ENCODE data around the gene GUCA1A. TPM values are rescaled to one million over a fixed set of nuclear protein-coding genes. Genes with fewer than 3 reads are reported as not detected.
"Not testable (repeated sequence)": the region's sequence is repeated elsewhere in the genome, so short reads cannot be mapped to it uniquely, and the experiment has no call there.

The GUCA1A gene
- total and polyA plus RNA-seq, 4 donors = 0.02 to 0.04 TPM; not detected in 2

- Histone ChIP-seq H3K4me1 (ENCODE audit: control insufficient read depth in 5 of 5, insufficient read depth in 5 of 5, low read length in 5 of 5) (peaks cover 0 to 7% (median 4%) of the 10 kb centered on the region in 5 donors), H3K9ac (ENCODE audit: insufficient read depth in 1 of 2, low read length in 2 of 2) (no peak overlapping the region), H3K9me3 (ENCODE audit: control insufficient read depth in 4 of 4, insufficient read depth in 3 of 4, low read length in 3 of 4) (no peaks in the 10 kb centered on the region), H3K4me3 (no peak overlapping the region), H3K36me3 (ENCODE audit: control insufficient read depth in 4 of 4, insufficient read depth in 4 of 4, low read length in 4 of 4) (no peaks in the 10 kb centered on the region), H3K27ac (ENCODE audit: low read depth in 1 of 2, low read length in 1 of 2) (no peak overlapping the region), H3K27me3 (ENCODE audit: control insufficient read depth in 3 of 3, insufficient read depth in 3 of 3, low read length in 2 of 3) (peaks cover 0 to 4% (median 2%) of the 10 kb centered on the region in 3 donors)
- no peak for TF ChIP-seq CTCF (IDR thresholded peaks at IDR 0.05; ENCODE audit: control extremely low read depth, extremely low read depth)
- no peak for ATAC-seq (ENCODE audit: insufficient read depth, low FRiP score)
- WGBS, 2 donors = 85 to 89% methylated on average over 10 of the region's 10 CpGs
- DNase-seq = no peak
Observed at GRCh38 chr6:42147138-42147562, 26.0 kb upstream of the GUCA1A start.

GRCh38 chr6:42148058-42148457, 25.1 kb upstream of the GUCA1A start:
- TF ChIP-seq CTCF (IDR thresholded peaks at IDR 0.05; ENCODE audit: control extremely low read depth, extremely low read depth) = no peak
- no peak overlapping the region for H3K4me3 ChIP-seq
- H3K36me3 ChIP-seq (ENCODE audit: control insufficient read depth in 4 of 4, insufficient read depth in 4 of 4, low read length in 4 of 4) = no peaks in the 10 kb centered on the region
- ATAC-seq (ENCODE audit: insufficient read depth, low FRiP score) (no peak), DNase-seq (no peak)
- H3K27me3 ChIP-seq (ENCODE audit: control insufficient read depth in 3 of 3, insufficient read depth in 3 of 3, low read length in 2 of 3) = peaks cover 0 to 2% (median 0%) of the 10 kb centered on the region in 3 donors
- no peaks in the 10 kb centered on the region for H3K4me1 ChIP-seq (ENCODE audit: control insufficient read depth in 5 of 5, insufficient read depth in 5 of 5, low read length in 5 of 5)
- H3K9ac ChIP-seq (ENCODE audit: insufficient read depth in 1 of 2, low read length in 2 of 2) = no peak overlapping the region
- H3K9me3 ChIP-seq (ENCODE audit: control insufficient read depth in 4 of 4, insufficient read depth in 3 of 4, low read length in 3 of 4) = no peaks in the 10 kb centered on the region
- WGBS, 2 donors = 59 to 68% methylated on average over 3 of the region's 3 CpGs
- H3K27ac ChIP-seq (ENCODE audit: low read depth in 1 of 2, low read length in 1 of 2) = no peak overlapping the region

GRCh38 chr6:42150254-42150653, 22.9 kb upstream of the GUCA1A start:
- Histone ChIP-seq H3K27me3 (ENCODE audit: control insufficient read depth in 3 of 3, insufficient read depth in 3 of 3, low read length in 2 of 3) (no peaks in the 10 kb centered on the region), H3K4me3 (no peak overlapping the region), H3K36me3 (ENCODE audit: control insufficient read depth in 4 of 4, insufficient read depth in 4 of 4, low read length in 4 of 4) (no peaks in the 10 kb centered on the region), H3K9ac (ENCODE audit: insufficient read depth in 1 of 2, low read length in 2 of 2) (no peak overlapping the region), H3K27ac (ENCODE audit: low read depth in 1 of 2, low read length in 1 of 2) (no peak overlapping the region), H3K9me3 (ENCODE audit: control insufficient read depth in 4 of 4, insufficient read depth in 3 of 4, low read length in 3 of 4) (peaks cover 0 to 1% (median 0%) of the 10 kb centered on the region in 4 donors), H3K4me1 (ENCODE audit: control insufficient read depth in 5 of 5, insufficient read depth in 5 of 5, low read length in 5 of 5) (no peaks in the 10 kb centered on the region)
- ATAC-seq (ENCODE audit: insufficient read depth, low FRiP score) = no peak
- DNase-seq = no peak
- no peak for TF ChIP-seq CTCF (IDR thresholded peaks at IDR 0.05; ENCODE audit: control extremely low read depth, extremely low read depth)
- 88 to 94% methylated on average over 8 of the region's 8 CpGs for WGBS, 2 donors

- no peak for DNase-seq
- Histone ChIP-seq H3K27ac (ENCODE audit: low read depth in 1 of 2, low read length in 1 of 2) (no peak overlapping the region), H3K27me3 (ENCODE audit: control insufficient read depth in 3 of 3, insufficient read depth in 3 of 3, low read length in 2 of 3) (no peaks in the 10 kb centered on the region), H3K36me3 (ENCODE audit: control insufficient read depth in 4 of 4, insufficient read depth in 4 of 4, low read length in 4 of 4) (no peaks in the 10 kb centered on the region), H3K9ac (ENCODE audit: insufficient read depth in 1 of 2, low read length in 2 of 2) (no peak overlapping the region), H3K4me1 (ENCODE audit: control insufficient read depth in 5 of 5, insufficient read depth in 5 of 5, low read length in 5 of 5) (no peaks in the 10 kb centered on the region), H3K4me3 (no peak overlapping the region), H3K9me3 (ENCODE audit: control insufficient read depth in 4 of 4, insufficient read depth in 3 of 4, low read length in 3 of 4) (peaks cover 0 to 1% (median 0%) of the 10 kb centered on the region in 4 donors)
- no peak for TF ChIP-seq CTCF (IDR thresholded peaks at IDR 0.05; ENCODE audit: control extremely low read depth, extremely low read depth)
- no peak for ATAC-seq (ENCODE audit: insufficient read depth, low FRiP score)
- 87% methylated on average over 8 of the region's 8 CpGs for WGBS, 2 donors
Observed at GRCh38 chr6:42152024-42152423, 21.1 kb upstream of the GUCA1A start.

GRCh38 chr6:42152528-42153213, 20.5 kb upstream of the GUCA1A start:
- H3K9ac ChIP-seq (ENCODE audit: insufficient read depth in 1 of 2, low read length in 2 of 2); H3K4me3 ChIP-seq; H3K27me3 ChIP-seq (ENCODE audit: control insufficient read depth in 3 of 3, insufficient read depth in 3 of 3, low read length in 2 of 3); DNase-seq; H3K4me1 ChIP-seq (ENCODE audit: control insufficient read depth in 5 of 5, insufficient read depth in 5 of 5, low read length in 5 of 5); H3K27ac ChIP-seq (ENCODE audit: low read depth in 1 of 2, low read length in 1 of 2); H3K36me3 ChIP-seq (ENCODE audit: control insufficient read depth in 4 of 4, insufficient read depth in 4 of 4, low read length in 4 of 4); ATAC-seq (ENCODE audit: insufficient read depth, low FRiP score); H3K9me3 ChIP-seq (ENCODE audit: control insufficient read depth in 4 of 4, insufficient read depth in 3 of 4, low read length in 3 of 4): not testable (repeated sequence)
- 75 to 95% methylated on average over 3 to 4 of the region's 4 CpGs for WGBS, 2 donors

Measured in lung (tissue), 12 donors.